HG03196 (cell line): ENCODE results near the gene ADRA2C.

Experiments
- ATAC-seq: cut with Tn5 transposase; IDR thresholded peaks from one replicate; pipeline ENCODE4 v1.9.1; 2021; ENCODE audit not compliant: unreplicated experiment

The ADRA2C gene

DNA sequence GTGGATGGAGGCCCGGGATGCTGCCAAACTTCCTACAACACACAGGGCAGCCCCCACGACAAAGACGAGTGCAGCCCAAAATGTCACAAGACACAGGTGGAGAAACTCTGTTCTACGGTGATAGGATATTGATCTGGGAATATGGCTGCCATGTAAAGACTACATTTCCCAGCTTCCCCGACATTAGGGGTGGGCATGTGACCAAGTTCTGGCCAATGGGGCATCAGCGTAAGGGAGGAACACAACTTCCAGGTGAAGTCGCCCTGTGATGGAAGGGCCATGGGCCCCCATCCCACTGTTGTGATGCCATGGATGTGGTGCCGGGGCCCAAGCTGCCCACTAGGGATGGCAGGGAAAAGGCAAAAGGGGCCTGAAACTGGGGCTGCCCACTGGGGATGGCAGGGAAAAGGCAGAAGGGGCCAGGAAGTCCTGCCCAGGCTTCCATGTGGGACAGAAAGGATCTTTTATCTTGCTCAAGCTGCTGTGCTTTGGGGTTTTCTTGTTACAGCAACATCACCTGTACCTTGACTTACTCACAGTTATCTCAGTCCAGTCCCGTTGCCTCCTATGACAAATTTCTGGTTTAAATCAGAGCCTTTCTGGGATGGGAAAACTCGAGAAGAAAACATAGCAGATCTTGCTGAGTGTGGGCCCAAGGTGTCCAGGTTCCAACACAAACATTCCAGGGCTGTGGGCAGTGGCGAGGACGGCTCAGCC is 9.7 kb upstream of the ADRA2C start:
- ATAC-seq, result no peak

GRCh38 chr4:3759236-3759635 is 6.9 kb upstream of the ADRA2C start:
- no peak for ATAC-seq

DNA sequence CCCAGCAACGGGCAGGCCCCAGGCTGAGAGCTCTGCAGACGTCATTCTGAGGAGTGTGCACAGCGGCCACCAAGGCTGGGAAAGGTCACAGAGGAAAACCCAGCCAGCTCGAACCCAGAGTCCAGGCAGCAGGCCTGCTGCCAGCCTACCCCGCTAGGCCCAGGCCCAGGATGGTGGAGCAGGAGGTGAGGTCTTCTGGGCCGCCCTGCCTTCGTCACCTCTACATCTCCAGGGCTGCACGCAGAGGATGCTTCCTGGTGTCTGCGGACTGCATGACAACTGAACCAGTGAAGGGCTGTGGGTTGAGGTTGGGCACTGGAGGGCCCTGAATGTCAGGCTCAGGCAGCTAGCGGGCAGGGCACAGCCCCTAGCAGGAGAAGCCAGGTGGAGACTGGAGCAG is 5.8 kb upstream of the ADRA2C start:
- ATAC-seq, result no peak

- ATAC-seq, result no peak
Observed at GRCh38 chr4:3760841-3761240, 5.3 kb upstream of the ADRA2C start.

GRCh38 chr4:3762264-3762663 is 3.9 kb upstream of the ADRA2C start:
- no peak for ATAC-seq

GRCh38 chr4:3762753-3763549 is 3.2 kb upstream of the ADRA2C start:
- no peak for ATAC-seq

GRCh38 chr4:3765271-3766035 is 732 bp upstream of the ADRA2C start:
- no peak for ATAC-seq

DNA sequence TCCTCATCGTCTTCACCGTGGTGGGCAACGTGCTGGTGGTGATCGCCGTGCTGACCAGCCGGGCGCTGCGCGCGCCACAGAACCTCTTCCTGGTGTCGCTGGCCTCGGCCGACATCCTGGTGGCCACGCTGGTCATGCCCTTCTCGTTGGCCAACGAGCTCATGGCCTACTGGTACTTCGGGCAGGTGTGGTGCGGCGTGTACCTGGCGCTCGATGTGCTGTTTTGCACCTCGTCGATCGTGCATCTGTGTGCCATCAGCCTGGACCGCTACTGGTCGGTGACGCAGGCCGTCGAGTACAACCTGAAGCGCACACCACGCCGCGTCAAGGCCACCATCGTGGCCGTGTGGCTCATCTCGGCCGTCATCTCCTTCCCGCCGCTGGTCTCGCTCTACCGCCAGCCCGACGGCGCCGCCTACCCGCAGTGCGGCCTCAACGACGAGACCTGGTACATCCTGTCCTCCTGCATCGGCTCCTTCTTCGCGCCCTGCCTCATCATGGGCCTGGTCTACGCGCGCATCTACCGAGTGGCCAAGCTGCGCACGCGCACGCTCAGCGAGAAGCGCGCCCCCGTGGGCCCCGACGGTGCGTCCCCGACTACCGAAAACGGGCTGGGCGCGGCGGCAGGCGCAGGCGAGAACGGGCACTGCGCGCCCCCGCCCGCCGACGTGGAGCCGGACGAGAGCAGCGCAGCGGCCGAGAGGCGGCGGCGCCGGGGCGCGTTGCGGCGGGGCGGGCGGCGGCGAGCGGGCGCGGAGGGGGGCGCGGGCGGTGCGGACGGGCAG is 792 bp downstream of the ADRA2C start:
- ATAC-seq, result no peak

- no peak for ATAC-seq
Observed at GRCh38 chr4:3767570-3768288, 1.5 kb downstream of the ADRA2C start.

- ATAC-seq, result no peak
Observed at GRCh38 chr4:3768842-3769641, 2.9 kb downstream of the ADRA2C start.

GRCh38 chr4:3769642-3770184 is 3.5 kb downstream of the ADRA2C start:
- no peak for ATAC-seq

DNA sequence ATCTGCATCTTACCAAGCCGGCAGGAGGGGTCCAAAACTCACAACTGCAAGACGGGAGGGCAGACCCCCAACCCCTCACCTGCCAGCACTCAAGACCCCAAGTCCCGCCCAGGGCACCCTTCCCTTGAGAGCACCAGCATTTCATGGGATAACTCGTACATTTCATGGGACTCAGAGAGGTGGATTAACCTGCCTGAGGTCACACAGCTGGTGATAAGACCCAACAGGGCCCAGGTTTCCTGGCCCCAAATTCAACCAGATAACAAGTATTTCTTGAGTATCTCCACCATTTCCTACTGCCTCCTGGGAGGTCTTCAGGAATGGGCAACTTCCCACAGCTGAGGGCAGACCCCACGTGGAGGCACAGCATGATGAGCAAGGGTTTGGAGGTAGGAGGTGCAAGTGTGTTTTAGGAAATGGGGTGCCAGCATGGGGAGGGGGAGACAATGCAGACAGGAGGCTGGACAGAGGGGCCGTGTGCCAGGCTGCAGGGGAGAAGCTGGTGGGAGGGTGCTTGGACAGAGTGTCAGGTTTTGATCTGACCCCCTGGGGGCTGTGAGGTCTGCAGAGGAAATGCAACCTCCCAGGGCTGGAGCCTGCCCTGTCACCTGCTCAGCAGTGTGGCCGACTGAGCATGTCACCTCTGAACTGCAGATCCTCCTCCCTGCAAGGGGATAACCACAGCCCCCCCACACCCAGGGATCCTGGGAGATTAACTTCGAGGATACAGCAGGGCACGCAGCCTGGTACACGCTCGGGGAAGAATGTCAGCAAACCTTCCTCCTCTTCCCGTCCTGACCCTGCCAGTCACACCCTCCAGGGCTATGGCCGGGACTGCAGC is 4.4 kb downstream of the ADRA2C start:
- no peak for ATAC-seq

GRCh38 chr4:3771164-3771809 is 5.1 kb downstream of the ADRA2C start:
- ATAC-seq, result no peak

GRCh38 chr4:3771939-3772495 is 5.8 kb downstream of the ADRA2C start:
- ATAC-seq, result no peak

DNA sequence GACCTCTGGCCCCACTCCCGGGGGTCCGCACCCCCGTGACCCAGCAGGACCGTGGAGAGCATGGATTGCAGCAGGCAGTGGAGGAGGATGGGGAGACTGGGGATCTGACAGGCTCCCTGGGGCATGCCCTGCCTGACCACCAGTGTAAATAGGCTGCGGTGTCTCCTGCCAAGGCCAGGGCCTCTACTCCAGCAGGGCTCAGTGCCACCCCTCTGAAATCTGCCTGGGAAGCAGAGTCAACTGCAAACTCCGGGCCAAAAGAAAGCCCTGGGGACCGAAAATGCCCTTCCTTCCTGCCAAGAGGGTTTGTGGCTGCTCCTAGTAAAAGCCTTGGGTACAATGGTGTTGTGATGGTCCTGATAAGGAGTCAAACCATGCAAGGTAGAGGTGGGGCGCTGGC is 6.4 kb downstream of the ADRA2C start:
- no peak for ATAC-seq

DNA sequence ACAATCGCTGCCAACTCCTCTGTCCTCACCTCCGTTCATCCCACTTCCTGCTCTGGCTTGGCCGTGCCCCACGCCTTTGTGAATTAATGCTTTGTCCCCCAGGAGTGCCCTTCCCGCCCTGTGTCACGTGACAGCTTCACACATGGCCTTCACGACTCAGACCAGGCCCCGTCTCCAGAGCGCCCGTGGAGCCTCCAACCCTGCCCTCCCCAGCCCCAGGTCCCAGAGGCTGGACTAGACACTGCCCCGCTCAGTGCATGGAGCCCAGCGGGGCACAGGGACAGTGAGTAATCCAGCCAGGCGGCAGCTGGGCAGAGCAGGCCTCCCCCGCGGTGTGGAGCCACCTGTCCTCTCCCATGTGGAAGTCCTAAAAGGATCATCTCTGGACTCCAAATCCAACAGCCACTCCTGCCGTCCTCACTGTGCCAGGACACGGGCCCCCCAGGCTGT is 7.4 kb downstream of the ADRA2C start:
- no peak for ATAC-seq

GRCh38 chr4:3774253-3774883 is 8.2 kb downstream of the ADRA2C start:
- ATAC-seq, result no peak
